GM19035 (cell line): ENCODE measurements around the gene NSD2.
"Not testable (repeated sequence)": the region's sequence is repeated elsewhere in the genome, so short reads cannot be mapped to it uniquely, and the experiment has no call there.

Experiments
- ATAC-seq: cut with Tn5 transposase; IDR thresholded peaks from one replicate; pipeline ENCODE4 v1.9.1; 2021; ENCODE audit not compliant: unreplicated experiment

The NSD2 gene

GRCh38 chr4:1993718-1994516, 122.7 kb downstream of the NSD2 start:
- ATAC-seq: not testable (repeated sequence)

- ATAC-seq: no peak
Observed at GRCh38 chr4:1994938-1995337, 123.7 kb downstream of the NSD2 start.

DNA sequence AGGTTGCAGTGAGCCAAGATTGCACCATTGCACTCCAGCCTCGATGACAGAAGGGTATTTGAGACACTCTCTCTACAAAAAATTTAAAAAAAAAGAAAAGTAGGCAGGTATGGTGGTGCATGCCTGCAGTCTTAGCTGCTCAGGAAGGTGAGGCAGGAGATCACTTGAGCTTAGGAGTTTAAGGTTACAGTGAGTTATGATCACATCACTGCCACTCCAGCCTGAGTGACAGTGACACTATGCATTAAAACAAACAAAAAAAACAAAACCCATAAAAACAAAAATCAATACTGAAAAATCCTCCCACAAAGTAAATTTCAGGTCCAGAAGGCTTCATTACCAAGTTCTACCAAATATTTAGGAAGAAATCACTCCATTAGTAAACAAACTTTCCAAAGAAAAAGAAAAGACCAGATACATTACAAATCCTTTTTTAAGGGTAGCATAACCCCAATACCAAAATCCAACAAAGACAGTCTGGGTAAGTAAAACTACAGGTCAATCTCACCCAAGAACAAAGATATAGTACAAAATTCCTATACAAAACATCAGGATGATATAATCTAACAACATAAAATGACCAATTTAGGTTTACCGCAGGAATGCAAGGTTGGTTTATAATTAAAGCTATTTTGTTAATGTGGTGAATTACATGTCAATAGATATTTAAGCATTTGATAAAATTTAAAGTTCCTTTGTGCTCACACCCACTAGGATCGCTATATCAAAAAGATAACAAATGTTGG, 125.8 kb downstream of the NSD2 start:
- no peak for ATAC-seq

- ATAC-seq: no peak
Observed at GRCh38 chr4:1997712-1998111, 126.5 kb downstream of the NSD2 start.

DNA sequence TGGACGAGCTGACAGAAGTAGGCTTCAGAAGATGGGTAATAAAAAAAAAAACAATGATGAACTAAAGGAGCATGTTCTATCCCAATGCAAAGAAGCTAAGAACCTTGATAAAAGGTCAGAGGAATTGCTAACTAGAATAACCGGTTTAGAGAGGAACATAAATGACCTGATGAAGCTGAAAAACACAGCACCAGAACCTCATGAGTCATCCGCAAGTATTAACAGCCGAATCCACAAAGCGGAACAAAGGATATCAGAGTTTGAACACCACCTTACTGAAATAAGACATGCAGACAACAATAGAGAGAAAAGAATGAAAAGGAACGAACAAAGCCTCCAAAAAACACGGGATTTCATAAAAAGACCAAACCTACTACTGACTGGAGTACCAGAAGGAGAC, 127.1 kb downstream of the NSD2 start:
- no peak for ATAC-seq

DNA sequence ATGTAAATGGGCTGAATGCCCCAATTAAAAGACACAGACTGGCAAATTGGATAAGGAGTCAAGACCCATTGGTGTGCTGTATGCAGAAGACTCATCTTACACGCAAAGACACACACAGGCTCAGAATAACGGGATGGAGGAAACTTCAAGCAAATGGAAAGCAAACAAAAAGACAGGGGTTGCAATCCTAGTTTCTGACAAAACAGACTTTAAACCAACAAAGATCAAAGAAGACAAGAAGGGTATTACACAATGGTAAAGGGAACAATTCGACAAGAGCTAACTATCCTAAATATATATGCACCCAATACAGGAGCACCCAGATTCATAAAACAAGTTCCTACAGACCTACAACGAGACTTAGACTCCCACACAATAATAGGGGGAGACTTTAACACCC, 128.1 kb downstream of the NSD2 start:
- ATAC-seq: not testable (repeated sequence)

DNA sequence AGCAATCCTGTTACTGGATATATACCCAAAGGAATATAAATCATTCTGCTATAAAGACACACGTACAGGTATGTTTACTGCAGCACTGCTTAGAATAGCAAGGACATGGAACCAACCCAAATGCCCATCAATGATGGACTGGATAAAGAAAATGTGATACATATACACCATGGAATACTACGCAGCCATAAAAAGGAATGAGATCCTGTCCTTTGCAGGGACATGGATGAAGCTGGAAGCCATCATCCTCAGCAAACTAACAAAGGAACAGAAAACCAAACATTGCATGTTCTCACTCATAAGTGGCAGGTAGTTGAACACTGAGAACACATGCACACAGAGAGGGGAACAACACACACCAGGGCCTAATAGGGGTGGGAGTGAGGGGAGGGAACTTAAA, 132.2 kb downstream of the NSD2 start:
- ATAC-seq: not testable (repeated sequence)

GRCh38 chr4:2006367-2006766, 135.2 kb downstream of the NSD2 start:
- no peak for ATAC-seq

DNA sequence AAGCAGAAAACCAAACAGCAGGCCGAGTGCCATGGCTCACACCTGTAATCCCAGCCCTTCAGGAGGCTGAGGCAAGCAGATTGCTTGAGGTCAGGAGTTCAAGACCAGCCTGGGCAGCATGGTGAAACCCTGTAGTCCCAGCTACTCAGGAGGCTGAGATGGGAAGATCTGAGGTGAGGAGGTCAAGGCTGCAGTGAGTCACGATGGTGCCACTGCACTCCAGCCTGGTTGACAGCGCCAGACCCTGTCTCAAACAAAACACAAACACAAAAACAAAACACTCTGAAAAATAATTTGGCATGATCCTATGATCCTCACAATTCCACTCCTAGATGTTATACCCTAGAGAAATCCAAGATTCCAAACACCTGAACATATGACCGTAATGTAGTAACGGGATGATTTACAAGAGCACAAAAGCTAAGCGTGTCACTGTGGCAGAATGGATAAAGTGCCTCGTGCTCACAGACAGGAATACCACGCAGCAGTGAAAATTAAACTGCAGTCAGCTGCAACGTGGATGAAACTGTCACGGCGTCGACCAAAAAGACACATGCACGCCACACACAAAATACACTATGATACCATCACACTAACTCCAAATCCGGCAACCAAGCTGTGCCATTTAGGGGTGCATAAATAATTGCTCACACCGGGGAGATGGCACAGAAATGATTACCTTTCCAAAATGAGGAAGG, 135.9 kb downstream of the NSD2 start:
- no peak for ATAC-seq

GRCh38 chr4:2007804-2008670, 136.8 kb downstream of the NSD2 start:
- ATAC-seq: no peak

DNA sequence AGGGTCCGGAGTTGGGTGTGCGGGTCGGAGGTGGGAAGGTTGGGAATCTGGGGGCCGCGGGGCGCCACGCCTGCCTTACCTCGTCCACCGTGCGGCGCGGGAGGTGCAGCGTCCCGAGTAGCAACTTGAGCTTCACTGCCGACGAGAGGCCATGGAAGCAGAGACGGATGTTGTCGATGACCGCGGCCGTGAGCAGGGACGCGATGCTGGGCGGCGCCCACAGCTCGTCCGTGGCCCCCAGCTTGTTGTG, 137.4 kb downstream of the NSD2 start:
- no peak for ATAC-seq

DNA sequence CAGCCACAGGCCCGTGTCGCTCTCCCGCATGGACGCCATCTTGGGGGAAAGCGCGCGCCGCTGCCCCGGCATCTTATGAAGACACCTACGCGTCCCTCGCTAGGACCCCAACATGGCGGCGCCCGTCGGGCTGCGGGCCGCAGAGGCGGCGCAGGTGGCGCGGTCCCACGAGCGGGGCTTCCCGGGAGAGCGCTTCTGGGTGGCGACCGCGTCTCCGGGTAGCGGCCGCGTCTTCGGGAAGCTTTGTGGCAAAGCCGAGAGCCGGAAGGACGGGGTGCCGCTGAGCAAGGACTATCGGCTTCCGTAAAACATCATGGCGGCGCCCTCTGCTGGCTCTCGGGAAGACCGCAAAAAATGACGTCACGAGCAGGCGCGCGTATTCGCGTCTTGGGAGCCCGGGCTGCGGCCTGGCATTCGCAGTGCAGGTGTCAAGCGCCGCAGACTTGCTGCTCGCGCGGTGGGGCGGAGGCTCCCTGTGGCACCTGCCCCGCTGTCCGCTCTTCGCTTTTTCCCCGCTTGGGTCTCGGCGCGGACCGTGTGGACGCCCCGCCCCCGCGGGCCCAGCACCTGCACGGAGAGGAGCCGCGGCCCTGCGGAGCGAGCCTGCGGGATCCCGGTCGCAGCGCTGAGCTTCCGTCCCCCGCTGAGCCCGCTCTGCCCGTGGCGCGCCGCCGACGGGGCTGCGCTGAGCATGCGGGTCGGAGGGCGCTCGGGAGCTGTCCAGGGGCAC, 137.9 kb downstream of the NSD2 start, which contains the start of gene NELFA:
NELFA (minus strand) TSS at position 54 of the 730 bp plus-strand sequence; CDS start at position 39, 15 bp downstream.
- peak; percentile 86 for ATAC-seq

- peak; percentile 12 for ATAC-seq
Observed at GRCh38 chr4:2009651-2010233, 138.5 kb downstream of the NSD2 start.

DNA sequence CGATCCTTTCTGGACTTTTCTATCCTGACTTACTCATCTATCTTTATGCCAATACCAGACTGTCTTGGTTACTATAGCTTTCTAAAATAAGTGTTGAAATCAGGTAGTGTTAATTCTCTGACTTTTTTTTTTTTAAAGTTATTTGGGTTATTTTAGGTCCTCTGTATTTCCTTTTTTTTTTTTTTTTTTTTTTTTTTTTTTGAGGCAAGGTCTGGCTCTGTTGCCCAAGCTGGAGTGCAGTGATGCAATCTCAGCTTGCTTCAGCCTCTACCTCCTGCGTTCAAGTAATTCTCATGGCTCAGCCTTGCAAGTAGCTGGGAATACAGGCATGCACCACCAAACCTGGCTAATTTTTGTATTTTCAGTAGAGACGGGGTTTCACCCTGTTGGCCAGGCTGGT, 140.4 kb downstream of the NSD2 start:
- ATAC-seq: no peak

DNA sequence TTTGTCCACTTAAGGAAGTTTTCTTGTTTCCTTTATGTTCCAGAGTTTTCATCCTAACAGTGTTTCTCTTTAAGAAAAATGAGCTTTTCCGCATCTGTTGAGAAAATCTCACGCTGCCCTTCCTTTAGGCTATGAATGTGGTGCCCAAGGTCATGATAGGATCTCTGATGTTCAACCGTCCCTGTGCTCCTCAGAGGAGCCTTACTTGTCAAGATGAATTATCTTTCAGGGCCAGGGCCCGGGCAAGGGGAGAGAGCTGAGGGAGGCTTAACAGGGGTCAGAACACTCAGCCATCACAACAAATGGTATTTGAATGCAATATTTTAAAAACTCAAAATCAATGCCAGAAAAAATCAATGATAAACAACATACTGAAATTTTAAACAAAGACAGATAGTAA, 143.8 kb downstream of the NSD2 start:
- ATAC-seq: no peak

DNA sequence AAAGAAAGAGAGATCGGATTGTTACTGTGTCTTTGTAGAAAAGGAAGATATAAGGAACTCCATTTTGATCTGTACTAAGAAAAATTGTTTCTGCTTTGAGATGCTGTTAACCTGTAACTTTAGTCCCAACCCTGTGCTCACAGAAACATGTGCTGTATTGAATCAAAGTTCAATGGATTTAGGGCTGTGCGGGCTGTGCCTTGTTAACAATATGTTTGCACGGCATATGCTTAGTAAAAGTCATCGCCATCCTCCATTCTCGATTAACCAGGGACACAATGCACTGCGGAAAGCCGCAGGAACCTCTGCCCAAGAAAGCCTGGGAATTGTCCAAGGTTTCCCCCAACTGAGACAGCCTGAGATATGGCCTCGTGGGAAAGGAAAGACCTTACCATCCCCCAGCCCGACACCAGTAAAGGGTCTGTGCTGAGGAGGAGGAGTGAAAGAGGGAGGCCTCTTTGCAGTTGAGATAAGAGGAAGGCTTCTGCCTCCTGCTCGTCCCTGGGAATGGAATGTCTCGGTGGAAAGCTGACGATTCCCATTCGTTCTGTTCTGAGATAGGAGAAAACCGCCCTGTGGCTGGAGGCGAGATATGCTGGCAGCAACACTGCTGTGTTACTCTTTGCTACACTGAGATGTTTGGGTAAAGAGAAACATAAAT, 150.3 kb downstream of the NSD2 start:
- ATAC-seq: not testable (repeated sequence)

DNA sequence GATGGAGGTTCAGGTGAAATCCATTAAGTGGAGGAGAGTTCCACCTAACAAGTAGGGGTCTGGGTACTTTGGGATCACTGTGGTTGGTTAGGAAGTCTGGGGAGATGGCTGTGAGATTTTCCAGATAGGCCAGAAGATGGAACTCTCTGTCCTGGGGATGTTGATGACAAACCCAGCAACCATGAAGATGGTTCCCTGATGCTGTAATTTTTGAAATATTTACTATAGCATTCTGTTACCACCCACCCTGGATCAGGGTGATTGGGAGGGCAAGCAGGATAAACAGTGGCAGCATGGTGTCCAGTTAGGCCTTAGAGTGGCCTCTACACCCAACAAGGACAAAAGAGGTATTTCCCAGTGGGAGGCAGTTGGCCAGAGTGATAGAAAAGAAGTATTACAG, 153.5 kb downstream of the NSD2 start:
- ATAC-seq: no peak

- ATAC-seq: no peak
Observed at GRCh38 chr4:2025817-2026216, 154.6 kb downstream of the NSD2 start.

- ATAC-seq: not testable (repeated sequence)
Observed at GRCh38 chr4:2027120-2027519, 155.9 kb downstream of the NSD2 start.
